Measurements from ENCODE around the gene ACKR2. TPM values are rescaled to one million over a fixed set of nuclear protein-coding genes. Genes with fewer than 3 reads are reported as not detected.
"Not testable (repeated sequence)": the region's sequence is repeated elsewhere in the genome, so short reads cannot be mapped to it uniquely, and the experiment has no call there.

The ACKR2 gene
- total and polyA plus RNA-seq, 12 donors, result 0.15 to 2.1 (median 1.1) TPM

DNA sequence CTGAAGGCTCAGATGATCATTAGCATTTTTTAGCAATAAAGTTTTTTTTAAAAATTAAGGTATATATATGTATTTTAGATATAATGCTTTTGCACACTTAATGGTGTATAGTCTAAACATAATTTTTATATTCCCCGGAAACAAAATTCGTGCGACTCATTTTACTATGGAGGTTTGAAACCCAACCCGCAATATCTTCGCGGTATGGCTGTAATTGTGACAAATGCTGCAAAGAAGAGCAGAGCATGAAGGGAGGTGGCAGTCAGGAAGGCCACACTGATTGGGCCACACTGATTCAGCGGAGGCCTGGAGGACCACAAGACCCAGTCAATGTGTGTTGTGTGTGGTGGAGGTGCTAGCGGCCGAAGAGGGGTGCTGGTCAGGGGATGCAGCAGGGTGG is 70.9 kb downstream of the ACKR2 start:
- DNase-seq (no peak), ATAC-seq (peak in 2 of 8 donors; percentile 2 to 26)
- peak overlapping the region in 4 of 10 donors; percentile 25 to 71 (median 68) for H3K27ac ChIP-seq
- TF ChIP-seq, protein P1, sequence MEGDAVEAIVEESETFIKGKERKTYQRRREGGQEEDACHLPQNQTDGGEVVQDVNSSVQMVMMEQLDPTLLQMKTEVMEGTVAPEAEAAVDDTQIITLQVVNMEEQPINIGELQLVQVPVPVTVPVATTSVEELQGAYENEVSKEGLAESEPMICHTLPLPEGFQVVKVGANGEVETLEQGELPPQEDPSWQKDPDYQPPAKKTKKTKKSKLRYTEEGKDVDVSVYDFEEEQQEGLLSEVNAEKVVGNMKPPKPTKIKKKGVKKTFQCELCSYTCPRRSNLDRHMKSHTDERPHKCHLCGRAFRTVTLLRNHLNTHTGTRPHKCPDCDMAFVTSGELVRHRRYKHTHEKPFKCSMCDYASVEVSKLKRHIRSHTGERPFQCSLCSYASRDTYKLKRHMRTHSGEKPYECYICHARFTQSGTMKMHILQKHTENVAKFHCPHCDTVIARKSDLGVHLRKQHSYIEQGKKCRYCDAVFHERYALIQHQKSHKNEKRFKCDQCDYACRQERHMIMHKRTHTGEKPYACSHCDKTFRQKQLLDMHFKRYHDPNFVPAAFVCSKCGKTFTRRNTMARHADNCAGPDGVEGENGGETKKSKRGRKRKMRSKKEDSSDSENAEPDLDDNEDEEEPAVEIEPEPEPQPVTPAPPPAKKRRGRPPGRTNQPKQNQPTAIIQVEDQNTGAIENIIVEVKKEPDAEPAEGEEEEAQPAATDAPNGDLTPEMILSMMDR (IDR thresholded peaks at IDR 0.05), result no peak
- 76 to 84% methylated on average over 9 of the region's 9 CpGs for WGBS, 2 donors
- peaks cover 0 to 7% (median 0%) of the 10 kb centered on the region in 7 donors for H3K27me3 ChIP-seq
- H3K9me3 ChIP-seq, result no peaks in the 10 kb centered on the region
- no peaks in the 10 kb centered on the region for H3K36me3 ChIP-seq
- peaks cover 0 to 13% (median 8%) of the 10 kb centered on the region in 9 donors for H3K4me1 ChIP-seq
- intact Hi-C loops (cut with DNase I), result loop anchor here in 9 of 10 donors (2.0 to 5.0 kb wide), 5 partner anchors 48 to 103 kb away; no protein-coding TSS in a partner anchor
- peak overlapping the region; percentile 39 to 82 (median 70) for H3K4me3 ChIP-seq

DNA sequence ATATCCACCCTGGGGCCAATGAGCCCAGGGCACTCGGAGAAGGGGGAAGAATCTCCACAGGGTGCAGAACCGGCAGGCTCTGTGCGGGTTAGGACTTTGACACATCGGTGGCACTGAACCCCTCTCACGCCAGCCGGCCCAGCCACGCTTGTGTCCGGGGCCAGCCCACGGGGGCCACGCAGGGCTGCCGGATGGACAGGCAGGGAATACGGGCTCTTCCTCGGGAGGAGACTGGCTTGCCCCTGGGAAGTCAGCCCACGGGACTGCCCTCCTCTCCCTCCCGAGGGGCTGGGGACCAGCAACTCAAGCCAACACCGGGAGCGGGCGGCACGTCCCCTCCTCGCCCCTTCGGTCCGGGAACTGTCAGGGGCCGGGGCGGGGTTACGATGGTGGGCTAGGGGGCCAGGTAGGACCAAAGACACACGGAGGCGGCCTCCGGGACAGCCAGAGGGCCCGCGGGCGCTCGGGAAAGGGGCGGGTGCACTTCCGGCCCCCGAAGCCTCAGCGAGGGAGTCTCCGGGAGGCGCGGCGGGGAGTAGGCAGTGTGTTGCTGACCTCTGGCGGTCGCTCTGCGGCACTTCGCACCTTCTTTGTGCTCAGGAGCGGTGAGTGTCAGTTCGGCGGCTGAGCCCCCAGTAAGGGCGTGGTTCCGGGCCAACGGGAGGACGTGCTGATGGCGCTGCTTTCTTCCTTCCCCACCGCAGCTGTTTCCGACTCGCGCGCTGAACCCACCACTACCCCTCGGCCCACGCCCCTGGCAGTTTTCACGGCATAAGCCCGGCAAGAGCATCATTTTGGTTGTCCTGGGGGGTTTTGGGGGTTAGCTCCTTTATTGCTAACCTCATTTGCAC is 71.6 kb downstream of the ACKR2 start:
- Histone ChIP-seq H3K9me3 (no peaks in the 10 kb centered on the region), H3K27me3 (peaks cover 0 to 7% (median 0%) of the 10 kb centered on the region in 7 donors), H3K36me3 (no peaks in the 10 kb centered on the region), H3K27ac (peak overlapping the region in 9 of 10 donors; percentile 24 to 80 (median 67)), H3K4me1 (peaks cover 0 to 13% (median 8%) of the 10 kb centered on the region in 9 donors), H3K4me3 (peak overlapping the region; percentile 39 to 82 (median 70))
- intact Hi-C loops (cut with DNase I), result loop anchor here (1.0 to 5.0 kb wide), 7 partner anchors 49 to 104 kb away; no protein-coding TSS in a partner anchor
- ATAC-seq (peak; percentile 96 to 99 (median 98)), DNase-seq (peak; percentile 82 to 86)
- WGBS, 2 donors, result 2% methylated on average over 53 to 61 of the region's 61 CpGs
- TF ChIP-seq, protein P1 (IDR thresholded peaks at IDR 0.05), result peak; percentile 84 to 98 (median 93)

DNA sequence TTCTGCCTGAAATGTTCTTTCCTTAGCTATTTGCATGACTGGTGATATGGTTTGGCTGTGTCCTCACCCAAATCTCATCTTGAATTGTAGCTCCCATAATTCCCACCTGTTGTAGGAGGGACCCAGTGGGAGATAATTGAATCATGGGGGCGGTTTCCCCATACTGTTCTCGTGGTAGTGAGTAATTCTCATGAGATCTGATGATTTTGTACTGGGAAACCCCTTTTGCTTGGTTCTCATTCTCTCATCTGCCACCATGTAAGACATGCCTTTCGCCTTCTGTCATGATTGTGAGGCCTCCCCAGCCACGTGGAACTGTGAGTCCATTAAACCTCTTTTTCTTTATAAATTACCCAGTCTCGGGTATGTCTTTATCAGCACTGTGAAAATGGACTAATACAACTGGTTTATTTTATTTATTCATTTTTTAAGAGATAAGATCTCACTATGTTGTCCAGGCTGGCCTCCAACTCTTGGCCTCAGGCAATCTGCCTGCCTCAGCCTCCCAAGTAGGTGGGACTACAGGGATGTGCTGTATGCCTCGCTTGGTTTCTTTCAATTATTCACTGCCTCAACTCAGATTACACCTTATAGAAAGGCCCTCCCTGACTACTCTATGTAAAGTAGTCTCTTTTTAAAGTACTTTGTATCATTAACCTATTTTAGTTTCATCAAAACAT is 74.1 kb downstream of the ACKR2 start:
- H3K4me1 ChIP-seq, result peaks cover 0 to 13% (median 8%) of the 10 kb centered on the region in 9 donors
- WGBS, 2 donors, result 79 to 81% methylated on average over 6 of the region's 6 CpGs
- intact Hi-C loops (cut with DNase I), result loop anchor here in 4 of 10 donors (5.0 kb wide), 3 partner anchors 51 to 106 kb away; no protein-coding TSS in a partner anchor
- H3K36me3 ChIP-seq, ATAC-seq, H3K4me3 ChIP-seq, H3K27me3 ChIP-seq, H3K27ac ChIP-seq, DNase-seq, H3K9me3 ChIP-seq: not testable (repeated sequence)

DNA sequence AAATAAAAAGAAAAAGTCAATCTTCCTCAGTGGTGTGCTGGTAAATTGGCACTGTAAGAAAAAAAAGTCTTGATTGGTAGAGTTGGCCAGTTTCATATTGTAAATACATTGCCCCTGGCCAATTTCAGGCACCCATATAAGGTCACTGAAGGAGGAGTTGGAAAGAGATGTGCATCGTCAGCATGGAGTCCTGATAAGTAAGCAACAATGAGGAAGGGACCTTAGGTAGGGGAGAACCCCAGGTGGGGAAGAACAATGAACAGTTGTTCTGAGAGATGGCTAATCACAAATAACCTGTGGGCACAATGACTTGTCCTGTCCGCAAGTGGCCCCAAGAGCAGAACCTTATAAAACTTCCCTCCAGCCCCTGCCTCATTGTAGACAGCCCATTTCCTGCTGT is 75.1 kb downstream of the ACKR2 start:
- peaks cover 0 to 11% (median 0%) of the 10 kb centered on the region in 7 donors for H3K27me3 ChIP-seq
- H3K27ac ChIP-seq, result no peak overlapping the region
- ATAC-seq (no peak), DNase-seq (no peak)
- H3K9me3 ChIP-seq, result no peaks in the 10 kb centered on the region
- intact Hi-C loops (cut with DNase I), result loop anchor here in 4 of 10 donors (5.0 kb wide), 3 partner anchors 52 to 107 kb away; no protein-coding TSS in a partner anchor
- 77 to 79% methylated on average over 2 of the region's 2 CpGs for WGBS, 2 donors
- TF ChIP-seq, protein P1 (IDR thresholded peaks at IDR 0.05), result no peak
- H3K4me1 ChIP-seq, result peaks cover 0 to 13% (median 8%) of the 10 kb centered on the region in 9 donors
- no peaks in the 10 kb centered on the region for H3K36me3 ChIP-seq
- H3K4me3 ChIP-seq, result no peak overlapping the region
